GM21423 (cell line): ENCODE results near the gene APH1A.
"Not testable (repeated sequence)": the region's sequence is repeated elsewhere in the genome, so short reads cannot be mapped to it uniquely, and the experiment has no call there.

Experiments
- ATAC-seq: cut with Tn5 transposase; IDR thresholded peaks from one replicate; pipeline ENCODE4 v1.9.1; 2021; ENCODE audit warnings: mild to moderate bottlenecking, moderate library complexity; ENCODE audit not compliant: unreplicated experiment

The APH1A gene

DNA sequence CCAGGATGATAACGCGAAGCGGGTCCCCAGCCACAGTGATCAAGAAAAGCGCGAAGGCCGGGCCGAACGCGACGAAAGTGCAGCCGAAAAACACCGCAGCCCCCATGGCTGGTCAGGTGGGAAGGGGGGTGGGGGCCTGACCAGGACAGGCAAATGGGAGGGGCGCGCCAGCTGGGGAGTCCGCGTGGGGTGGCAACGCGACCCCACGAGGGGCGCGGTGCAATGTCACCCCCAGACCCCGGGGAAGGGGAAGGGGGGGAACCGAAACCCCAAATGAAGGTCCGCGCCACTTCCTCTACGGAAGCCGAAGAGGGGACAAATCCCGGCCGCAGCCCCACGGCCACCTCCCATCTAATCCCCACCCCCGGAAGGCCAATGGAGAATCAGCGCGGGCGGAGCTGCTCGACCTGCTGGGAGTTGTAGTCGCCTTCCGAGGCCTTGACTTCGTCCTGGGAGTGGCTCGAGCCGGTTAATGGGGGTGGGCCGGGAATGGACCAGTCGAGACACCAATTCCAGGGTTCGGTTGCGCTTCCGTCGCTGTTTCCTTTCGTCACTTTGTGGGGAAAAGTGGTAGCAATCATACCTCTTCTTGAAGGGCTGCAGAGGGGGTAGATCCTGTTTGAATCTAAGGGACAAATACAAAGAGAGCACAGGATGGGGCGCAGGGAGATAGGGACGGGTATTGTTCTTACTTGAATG, at the start of gene APH1A:
Gene APH1A, minus strand, starts transcription at position 312 of the 699 bp plus-strand sequence. Its CDS starts 206 bp downstream, at position 106.
- ATAC-seq: peak; percentile 89

DNA sequence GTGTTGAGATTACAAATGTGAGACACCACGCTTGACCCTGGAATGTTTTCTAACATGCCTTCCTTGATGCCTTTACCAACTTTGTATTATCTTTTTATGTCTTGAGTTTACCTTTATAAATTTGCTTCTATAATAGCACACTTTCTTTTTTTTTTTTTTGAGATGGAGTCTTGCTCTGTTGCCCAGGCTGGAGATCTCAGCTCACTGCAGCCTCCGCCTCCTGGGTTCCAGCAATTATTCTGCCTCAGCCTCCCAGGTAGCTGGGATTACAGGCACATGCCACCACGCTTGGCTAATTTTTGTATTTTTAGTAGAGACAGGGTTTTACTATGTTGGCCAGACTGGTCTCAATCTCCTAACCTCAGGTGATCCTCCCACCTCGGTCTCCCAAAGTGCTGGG, 45.9 kb upstream of the APH1A start:
- ATAC-seq: not testable (repeated sequence)

DNA sequence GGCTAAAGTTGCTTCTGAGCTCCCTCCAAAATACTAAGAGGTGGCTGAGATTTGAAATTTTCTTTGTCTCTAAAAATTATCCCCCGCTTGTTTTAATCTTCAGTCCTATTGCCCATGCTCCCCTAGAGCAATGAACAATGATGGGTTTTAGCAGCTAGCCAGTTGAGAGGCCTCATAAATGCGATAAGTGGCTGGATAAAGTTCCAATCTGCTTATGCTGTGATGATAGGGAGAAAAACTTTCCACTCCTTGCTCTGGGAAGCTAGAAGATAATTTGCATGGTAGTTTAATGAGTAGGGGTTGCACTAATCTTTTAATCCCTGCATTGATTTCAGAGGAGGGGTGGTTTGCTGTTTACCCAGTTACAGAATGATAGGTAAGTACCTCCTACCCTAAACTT, 42.9 kb upstream of the APH1A start:
- no peak for ATAC-seq

DNA sequence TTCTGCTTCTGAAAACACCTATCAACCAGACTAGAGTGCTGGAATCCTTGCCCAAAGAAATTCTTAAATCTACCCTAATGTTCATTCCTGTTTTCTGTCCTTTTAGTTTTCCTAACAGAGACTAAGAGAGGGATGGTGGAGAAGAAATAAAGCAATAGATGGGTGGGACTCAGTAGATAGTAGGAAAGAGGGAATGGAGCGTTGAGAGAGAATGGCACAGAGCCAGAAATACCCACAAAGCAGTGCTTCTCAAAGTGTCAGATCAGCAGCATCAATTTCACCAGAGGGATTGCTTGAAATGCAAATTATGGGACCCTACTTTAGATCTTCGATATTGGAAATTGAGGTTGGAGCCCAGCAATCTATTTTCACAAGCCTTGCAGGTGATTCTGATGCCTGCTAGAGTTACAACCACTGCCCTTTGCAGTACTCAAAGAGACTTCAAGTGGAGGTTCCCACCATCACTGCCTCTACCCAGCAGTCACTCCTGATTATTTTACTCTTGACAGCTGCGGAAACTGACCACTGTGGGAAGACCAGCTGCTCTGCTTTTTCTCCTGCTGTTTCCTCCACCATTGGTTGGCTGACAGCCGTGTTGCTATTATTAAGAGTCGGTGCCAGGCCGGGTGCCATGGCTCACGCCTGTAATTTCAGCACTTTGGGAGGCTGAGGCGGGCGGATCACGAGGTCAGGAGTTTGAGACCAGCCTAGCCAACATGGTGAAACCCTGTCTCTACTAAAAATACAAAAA, 41.1 kb upstream of the APH1A start:
- ATAC-seq: no peak

DNA sequence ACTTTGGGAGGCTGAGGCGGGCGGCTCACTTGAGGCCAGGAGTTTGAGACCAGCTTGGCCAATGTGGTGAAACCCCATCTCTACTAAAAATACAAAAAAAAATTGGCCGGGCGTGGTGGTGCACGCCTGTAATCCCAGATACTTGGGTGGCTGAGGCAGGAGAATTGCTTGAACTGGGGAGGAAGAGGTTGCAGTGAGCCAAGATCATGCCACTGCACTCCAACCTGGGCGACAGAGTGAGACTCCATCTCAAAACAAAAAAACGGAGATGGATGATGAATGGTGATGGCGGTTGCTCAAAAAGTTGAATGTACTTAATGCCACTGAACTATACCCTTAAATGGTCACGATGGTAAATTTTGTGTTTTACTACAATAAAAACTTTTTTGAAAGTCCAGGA, 39.8 kb upstream of the APH1A start:
- ATAC-seq: not testable (repeated sequence)

DNA sequence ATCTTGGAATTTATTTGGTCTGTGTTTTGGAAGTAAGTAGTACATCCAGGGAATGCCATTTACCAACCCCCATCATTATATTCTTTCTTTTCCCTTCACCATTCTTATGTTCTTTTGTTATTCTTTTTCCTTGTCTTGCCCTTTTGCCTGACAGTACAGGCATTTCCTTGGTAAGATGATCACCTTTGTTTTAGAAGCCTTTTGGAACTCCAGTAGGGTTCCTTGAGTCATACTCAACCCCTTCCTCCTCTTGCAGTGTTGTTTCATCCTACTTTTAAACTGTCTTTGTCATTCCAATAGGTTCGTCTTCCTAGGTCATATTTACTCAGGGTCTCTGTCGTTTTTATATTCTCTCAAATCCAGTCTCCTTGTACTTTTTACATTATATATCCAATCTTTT, 34.1 kb upstream of the APH1A start:
- no peak for ATAC-seq

DNA sequence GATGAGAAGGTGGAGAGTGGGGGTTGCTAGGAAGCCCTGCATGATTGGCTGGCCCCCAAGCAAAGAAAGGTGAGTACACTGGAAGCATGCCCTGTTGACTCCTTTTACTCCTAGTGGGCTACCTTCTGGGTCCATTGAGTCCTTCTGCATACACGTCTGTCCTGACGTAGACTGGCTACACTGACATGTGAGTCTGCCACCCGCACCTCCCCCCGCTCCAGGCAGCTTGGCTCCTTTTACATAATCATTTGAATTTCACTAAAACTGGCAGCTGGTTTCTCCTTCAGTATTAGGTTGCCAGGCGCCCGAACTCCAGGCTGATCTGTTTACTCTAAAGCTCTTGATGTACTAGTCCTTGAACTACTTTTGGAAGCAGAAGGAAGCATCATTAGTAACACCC, 33.5 kb upstream of the APH1A start:
- ATAC-seq: no peak

DNA sequence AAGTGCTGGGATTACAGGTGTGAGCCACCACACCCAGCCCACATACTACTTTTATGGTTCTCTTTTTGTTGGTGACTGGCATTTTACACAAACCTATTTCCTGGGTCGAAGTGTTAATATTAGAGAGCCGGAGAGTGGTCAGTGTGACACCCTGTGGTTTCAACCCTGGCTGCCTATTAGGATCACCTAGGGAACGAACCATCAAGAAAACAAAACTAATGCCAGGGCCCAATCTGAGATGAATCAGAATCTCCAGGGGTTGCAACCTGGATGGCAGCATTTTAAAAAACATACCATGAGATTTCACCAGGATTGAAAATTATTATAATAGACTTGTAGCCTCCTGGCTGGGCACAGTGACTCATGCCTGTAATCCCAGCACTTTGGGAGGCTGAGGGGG, 30.9 kb upstream of the APH1A start:
- no peak for ATAC-seq

DNA sequence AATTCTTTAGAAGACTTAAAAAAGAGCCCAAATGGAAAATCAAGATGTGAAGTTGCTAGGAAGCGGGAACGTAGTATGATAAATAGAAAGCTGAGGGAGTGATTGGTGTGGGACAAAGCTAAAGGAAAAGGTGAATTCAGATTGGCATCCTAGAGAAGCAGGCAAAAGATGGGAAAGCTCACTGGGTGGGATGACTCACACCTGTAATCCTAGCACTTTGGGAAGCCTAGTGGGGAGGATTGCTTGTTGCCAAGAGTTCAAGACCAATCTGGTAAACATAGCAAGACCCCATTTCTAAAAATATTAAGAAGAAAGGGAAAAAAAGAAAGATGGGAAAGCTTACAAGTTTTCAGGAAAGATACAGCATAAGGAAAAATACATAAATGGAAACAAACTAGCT, 26.7 kb upstream of the APH1A start:
- no peak for ATAC-seq

DNA sequence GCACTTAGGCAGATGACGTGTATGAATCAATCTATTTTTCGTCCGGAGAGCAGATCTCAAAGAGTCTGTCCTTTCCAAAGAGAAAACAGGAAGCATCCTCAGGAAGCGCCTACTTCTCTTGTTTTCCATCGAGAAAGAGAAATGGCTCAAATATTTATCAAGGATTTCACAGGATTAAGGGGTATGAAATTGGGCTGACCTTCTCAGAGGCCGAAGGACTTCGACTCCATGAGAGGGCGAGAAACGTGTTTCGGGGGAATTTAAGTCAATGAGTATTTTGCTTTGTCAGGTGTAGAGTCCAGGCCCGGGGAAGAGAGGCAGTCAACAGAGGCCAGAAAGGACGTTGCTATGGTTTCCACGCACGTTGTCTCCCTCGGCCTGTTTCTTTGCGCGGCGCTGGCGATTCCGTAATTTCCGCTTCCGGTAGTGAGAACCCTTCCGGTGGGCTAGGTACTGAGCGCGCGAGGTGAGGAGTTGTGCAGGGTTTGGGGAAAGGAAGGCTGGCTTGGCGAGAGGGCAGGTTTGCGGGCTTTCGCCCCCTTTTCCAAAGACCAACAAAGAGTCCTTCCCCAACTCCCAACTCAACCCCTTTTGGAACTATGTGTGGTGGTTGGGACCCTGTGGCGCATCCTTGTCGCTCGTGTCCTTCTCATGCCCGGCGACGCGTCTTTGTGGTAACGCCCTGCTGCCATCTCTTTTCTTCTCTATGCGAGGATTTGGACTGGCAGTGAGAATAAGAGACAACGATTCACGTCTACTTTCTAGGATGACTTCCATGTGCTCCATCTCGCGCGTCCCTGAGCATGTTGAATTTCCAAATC, 24.8 kb upstream of the APH1A start, which contains the start of gene MRPS21:
Gene MRPS21, plus strand, starts transcription at position 429 of the 821 bp plus-strand sequence. CDS start 506 bp downstream, outside the sequence.
- peak; percentile 97 for ATAC-seq

DNA sequence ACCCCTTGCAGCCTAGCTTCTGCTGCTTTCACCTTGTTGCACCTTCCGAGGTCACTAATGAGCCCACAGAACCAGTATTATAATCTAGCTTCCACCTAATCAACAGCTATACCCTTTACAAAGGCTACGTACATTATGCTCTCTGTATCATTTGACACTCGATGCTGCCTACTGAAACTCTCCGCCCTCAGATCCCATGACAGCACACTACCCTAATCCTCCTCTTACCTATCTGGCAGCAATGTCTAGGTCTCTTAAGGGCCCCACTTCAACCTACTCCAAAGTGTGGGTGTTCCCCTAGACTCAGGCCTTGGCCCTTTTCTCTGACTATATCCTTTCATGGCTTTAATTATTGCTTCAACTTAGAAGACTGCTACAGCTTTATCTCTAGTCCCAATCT, 20.0 kb upstream of the APH1A start:
- ATAC-seq: no peak

DNA sequence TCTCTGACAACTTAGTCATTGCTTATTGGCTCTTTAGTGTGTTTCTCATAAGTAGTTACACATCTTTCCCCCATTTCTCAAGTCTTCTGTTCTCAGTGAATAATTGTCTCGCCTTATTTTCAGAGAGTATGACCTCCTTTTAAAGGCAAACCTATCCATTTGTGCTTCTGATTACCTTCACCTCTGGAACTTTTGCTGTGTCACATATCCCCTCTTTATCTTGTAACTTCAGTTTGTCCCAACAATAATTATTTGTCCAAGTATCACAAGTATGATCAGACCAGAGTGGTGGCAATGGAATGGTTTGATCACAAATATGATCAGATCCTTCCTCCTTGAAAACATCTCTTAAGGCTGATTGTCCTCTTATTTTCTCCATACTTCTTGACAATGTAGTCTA, 19.6 kb upstream of the APH1A start:
- no peak for ATAC-seq

DNA sequence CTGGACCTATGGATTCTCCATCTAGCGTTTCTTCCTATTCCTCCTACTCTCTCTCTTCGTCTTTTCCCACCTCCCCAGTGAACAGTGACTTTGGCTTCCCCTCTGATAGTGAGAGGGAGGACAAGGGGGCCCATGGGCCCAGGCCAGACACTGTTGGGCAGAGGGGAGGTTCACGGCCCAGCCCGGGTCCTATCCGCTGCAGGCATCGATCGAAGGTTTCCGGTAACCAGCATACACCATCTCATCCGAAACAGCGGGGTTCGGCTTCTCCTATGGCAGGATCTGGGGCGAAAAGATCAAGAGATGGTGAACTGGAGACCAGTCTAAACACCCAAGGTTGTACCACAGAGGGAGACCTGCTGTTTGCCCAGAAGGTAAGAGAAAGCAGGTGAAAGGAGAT, 14.4 kb upstream of the APH1A start:
- ATAC-seq: no peak

DNA sequence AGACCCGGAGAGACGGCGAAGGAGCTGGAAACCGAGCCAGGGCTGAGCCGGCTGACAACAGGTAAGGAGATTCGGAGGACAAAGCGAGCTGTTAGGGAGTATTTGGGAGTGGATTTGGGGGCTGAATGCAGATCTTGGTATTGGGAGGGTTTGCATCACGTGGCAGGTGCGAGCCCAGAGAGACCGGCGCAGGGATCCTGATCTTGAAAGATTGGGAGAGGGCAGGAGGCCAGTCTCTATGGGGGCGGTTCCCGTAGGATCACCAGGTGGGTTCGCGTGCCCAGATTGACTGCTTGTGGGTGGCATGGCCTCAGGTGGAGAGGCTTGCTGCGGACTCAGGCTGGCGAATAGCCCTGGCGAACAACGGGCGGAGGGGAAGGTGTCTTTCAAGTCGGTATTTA, 13.7 kb upstream of the APH1A start:
- ATAC-seq: no peak

DNA sequence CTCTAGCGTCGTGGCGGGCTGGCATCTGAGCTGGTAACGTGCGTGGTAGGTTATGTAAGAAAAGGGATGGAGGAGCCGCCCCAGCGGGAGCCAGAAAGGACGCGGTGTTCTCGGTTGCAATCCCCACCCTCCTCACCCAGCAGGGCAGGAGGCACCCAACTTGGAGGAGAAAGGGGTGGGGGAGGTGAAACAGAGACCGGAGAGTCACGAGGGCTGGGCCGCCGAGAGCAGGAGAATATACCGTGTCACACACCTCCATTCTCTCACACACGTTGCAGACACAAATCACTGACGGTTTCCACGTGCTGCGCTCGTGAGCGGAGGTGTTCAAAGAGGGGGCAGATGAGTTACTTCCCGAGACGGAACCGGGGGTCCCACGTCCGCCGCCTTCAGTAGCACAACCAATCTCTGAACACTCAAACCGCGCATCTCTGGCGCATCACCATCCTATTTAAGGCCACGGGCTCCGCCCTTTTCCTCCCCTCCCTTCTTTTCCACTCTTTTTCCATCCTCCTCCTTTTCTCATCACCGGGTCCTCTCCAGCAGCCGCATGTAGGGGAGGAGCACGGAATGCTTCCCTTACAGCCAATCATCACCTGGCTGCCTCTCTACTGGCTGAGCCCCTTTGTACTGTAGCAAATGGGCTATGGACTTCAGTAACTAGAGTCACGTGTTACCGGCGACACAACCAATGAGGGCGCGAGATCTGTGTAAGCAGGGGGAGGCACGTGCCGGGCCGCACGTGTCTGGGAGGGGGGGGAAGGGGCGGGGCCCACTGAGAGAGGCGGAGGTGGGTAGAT, 13.1 kb upstream of the APH1A start, which contains the start of gene CIART:
Gene CIART, plus strand, starts transcription at position 797 of the 800 bp plus-strand sequence. CDS start 714 bp downstream, outside the sequence.
- ATAC-seq: peak; percentile 57

DNA sequence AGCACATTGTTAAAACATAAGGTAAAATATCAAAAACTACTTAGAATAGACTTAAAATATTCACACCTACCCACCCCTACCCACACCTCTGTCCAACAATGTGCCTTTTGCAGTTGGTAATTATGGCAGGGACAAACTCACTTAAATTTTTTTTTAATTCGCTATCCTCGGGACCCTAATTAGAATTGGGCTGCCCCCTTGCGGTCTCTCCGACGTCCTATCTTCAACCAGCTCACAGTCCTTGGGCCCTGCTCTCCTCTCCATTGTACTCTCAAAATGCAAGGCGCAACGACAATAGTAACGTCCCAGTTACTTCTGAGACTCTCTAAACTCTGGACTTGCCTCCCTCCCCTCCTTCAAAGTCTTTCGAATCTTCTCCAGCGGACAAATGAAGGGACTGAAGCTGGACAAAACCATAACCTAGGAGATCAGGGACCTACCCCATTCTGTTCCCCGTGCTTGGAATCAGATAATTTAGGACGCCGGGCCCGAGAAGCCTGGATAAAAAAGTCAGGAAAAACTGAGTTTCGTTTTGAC, 12.5 kb upstream of the APH1A start:
- no peak for ATAC-seq

DNA sequence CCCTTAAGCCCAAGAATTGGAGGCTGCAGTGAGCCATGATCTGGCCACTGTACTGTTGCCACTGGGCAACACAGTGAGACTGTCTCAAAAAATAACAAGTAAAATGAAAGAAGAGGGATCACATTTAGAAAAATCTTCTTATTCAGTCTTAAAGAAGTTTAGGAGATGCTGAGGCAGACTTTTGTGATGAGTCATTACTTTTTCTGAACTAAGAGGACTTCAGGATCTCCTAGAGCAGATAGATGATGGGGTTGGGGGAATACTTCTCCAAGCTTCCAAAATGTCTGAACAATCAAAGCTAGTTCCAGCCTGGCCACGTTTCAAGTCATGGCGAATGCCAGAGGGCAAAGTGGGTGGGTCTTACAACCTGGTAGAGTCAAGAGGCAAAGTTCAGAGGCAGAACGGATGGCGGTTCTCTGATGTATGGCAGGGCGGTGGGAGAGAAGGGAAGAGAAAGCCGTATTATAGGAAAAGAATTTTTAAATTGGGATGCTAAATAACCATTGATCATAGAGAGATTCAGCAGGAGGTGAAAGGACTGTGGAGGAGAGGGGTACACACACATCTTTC, 11.4 kb upstream of the APH1A start:
- ATAC-seq: no peak

DNA sequence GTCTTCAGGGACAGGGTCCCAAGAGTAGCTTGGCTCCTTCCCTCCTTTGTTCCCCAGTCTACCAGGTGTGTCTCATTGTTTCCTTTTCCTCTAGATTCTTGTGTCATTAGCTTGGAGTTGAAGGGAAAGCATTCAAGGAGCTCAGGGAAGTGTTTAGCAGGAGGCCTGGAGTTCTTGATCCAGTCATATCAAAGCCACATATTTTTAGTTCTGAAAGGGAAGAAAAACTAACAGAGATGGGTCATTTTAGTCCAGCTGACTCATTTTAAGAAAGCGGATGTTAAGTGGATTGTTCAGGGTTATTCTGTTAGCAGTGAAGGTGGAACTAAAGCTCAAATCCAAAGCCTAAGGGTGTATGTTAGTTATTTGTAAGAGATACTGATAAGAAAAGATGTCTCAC, 4.5 kb upstream of the APH1A start:
- ATAC-seq: no peak

DNA sequence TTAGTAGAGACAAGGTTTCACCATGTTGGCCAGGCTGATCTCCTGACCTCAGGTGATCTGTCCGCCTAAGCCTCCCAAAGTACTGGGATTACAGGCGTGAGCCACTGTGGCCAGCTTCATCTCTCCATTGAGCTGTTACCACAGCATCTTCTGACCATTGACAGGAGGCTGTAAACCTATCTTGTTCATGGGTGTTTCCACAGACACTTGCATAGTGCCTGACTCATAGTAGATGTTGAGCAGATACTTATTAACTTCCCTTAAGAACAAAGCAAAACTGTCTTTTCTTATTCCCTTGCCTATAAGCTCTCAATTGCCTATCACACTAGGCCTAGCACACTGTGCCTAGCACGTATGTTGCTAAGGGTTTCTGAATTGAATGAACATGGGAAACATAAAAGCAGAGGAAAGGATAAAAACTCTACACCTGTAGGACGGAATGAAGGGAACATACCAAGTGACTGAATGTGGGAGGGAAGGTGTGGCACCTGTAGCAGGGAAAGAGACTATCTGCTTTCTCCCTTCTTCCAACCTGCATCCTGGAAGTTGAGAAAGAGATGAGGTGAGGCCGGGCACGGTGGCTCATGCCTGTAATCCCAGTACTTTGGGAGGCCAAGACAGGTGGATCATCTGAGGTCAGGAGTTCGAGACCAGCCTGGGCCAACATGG, 2.6 kb upstream of the APH1A start:
- ATAC-seq: no peak
